NCI-H524 treated with DMSO at 0.1 percent for 48 hours (cell line): Measurements from ENCODE around the gene PTPRE.

Experiments used
- DNase-seq: peaks from one replicate; lab custom pipeline; 2025; lab: John Stamatoyannopoulos, UW

Gene PTPRE

DNA sequence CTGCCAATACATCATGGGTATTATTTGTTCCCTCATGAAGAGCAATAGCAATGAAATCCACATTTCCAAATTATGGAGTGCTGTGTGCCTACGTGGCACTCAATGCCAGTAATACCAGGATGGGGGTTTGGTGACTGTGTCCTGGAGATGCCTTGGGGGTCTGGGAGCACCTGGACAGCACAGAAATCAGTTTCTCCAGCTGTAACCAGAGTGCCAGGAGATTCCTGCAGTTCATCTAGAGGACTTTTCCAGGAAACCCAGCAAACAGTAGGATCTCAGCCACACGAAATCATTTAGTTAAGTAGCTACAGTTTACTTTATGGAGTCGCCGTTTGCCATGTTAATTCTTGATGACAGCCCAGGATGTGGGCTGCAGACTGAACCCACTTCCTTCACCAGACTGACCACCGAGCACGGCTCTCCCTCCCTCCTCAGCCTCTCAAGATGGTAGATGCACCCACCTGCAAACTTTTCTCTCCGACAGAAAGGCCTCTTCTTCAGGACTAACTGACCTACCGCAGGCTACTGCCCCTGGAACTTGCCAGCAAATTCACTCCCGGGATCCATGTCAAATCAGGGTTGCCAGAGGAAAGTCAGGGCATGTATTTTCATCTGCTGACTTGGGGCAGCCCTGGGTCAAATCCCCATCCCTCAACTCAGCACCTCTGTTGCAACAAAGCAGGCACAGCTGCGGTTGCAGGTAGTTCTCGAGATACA lies 189.0 kb downstream of the PTPRE start:
- DNase-seq: no peak

GRCh38 chr10:128096486-128097199 lies 189.7 kb downstream of the PTPRE start:
- no peak for DNase-seq

DNA sequence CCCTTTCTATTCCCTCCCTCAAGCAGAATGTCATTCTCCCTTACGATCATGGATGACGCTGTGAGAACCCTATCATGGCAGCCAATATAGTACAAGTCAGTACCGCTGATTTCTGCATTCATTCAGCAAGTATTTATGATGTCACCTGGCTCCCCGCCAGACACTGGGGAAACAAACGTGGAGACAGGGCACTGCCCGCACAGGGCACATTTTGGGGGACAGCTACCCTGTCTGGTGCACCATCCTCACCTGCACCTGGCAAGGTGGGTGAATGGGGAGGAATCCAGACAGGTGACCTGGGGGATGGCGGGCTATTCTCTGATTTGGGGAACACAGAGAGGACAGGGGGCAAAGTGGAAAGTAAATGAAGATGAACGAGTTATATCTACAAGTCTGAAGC lies 190.9 kb downstream of the PTPRE start:
- no peak for DNase-seq

GRCh38 chr10:128098631-128099030 lies 191.7 kb downstream of the PTPRE start:
- DNase-seq: no peak

GRCh38 chr10:128099901-128100300 lies 193.0 kb downstream of the PTPRE start:
- no peak for DNase-seq

- no peak for DNase-seq
Measured at GRCh38 chr10:128101901-128102300, 195.0 kb downstream of the PTPRE start.

DNA sequence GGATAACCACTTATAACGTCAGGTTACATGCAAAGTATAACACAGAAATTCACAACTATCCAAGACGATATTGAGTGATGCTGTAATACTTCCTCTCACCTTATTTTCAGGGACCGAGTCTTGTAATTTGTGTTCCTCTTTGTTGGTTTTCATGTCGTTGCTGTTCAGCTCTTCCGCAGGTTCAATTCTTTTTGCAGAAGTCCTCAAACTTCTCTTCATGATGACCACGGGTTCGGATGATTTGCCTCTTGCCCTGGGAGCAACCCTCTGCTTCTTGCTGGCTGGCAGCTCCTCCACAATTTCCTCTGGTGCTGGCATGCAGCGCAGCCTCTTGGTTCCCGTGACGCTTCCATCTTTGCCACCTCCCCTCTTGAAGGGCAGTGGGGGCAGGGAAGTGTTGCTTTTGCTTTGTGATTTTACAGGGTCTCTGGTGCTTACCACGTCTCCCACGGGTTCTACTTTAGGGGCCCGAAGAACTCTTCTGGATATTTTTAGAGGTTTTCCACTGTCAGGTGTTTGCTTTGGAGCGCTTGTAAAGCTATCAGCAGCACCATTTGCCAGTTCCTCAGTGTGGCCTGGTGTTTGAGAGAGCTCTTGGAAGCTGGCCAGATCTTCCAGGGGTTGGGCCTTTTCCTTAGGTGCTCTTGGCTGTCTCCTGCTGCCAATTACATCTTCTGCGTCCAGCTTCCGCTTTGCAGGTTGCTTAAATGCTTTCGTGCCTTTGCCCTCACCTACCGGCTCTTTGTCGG lies 195.8 kb downstream of the PTPRE start:
- no peak for DNase-seq

DNA sequence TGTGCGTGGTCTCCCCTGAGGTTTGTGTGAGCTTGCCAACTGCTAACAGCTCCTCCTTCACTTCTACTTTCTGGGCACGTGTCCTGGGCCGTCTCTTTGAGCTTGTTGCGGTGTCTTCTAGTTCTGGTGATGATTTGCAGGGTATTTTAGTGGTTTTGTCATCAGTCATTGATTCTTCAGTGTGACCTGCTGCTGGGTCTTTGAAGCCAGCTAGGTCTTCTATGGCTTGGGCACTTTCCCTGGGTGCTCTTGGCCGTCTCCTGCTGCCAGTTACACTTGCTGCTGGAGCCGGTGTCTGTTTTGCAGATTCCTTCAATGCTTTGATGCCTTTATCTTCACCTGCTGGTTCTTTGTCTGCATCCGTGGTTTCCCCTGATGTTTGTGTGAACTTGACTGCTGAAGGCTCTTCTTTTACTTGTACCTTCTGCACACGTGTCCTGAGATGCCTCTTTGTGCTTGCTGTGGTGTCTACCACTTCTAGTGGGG lies 196.4 kb downstream of the PTPRE start:
- no peak for DNase-seq

- DNase-seq: no peak
Measured at GRCh38 chr10:128105383-128105782, 198.5 kb downstream of the PTPRE start.

DNA sequence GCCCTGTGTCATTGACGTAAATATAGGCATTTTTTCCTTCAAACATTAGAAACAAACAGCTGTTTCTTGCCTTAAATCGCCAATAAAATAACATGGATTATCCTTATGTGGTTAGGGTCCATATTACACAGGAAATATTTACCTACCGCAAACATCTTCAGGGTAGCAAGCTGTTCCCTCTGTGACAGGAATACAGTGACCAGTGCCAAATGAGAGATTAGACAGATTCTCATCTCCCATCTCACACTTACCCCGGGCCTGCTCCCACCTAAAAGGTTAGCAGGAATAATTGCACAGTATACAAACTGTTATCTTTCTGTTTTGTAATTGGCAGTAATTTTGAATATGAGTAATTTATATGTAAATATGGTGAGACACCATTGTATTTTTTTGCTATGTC lies 202.8 kb downstream of the PTPRE start:
- no peak for DNase-seq

- DNase-seq: no peak
Measured at GRCh38 chr10:128110339-128110738, 203.4 kb downstream of the PTPRE start.

- no peak for DNase-seq
Measured at GRCh38 chr10:128111696-128112095, 204.8 kb downstream of the PTPRE start.

- DNase-seq: no peak
Measured at GRCh38 chr10:128113026-128113425, 206.1 kb downstream of the PTPRE start.

- DNase-seq: no peak
Measured at GRCh38 chr10:128114901-128115300, 208.0 kb downstream of the PTPRE start.

DNA sequence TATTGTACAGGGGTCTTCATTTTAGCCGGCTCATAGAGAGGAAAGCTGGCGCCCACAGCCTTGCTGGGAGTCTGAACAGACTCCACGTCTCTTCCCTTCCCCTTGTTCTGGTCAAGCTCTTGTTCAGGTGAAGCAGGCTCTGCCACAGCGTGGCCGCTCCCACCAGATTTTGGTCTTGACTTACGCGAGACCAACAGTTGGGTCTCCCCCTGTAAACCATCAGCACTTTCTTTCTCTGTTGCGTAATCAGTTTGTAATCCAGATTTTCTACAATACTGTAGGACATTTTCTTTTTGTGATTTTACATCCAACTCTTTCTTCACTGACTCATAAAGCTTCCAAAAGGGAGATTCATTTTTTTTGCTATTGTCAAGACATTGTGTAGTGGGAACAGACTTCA lies 208.5 kb downstream of the PTPRE start:
- no peak for DNase-seq

- DNase-seq: no peak
Measured at GRCh38 chr10:128116187-128116586, 209.3 kb downstream of the PTPRE start.

- no peak for DNase-seq
Measured at GRCh38 chr10:128116851-128117615, 210.1 kb downstream of the PTPRE start.

GRCh38 chr10:128121750-128122412 lies 215.0 kb downstream of the PTPRE start:
- DNase-seq: no peak

GRCh38 chr10:128122931-128123330 lies 216.0 kb downstream of the PTPRE start:
- no peak for DNase-seq

- no peak for DNase-seq
Measured at GRCh38 chr10:128123846-128124245, 216.9 kb downstream of the PTPRE start.

- no peak for DNase-seq
Measured at GRCh38 chr10:128124813-128125403, 218.0 kb downstream of the PTPRE start.
